PC-9 (cell line): ENCODE results near the gene RNF7.

Experiments used
- CTCF ChIP-seq: fragments of 200-600 bp; sonication (generic); conservative IDR thresholded peaks from 2 replicates; pipeline ENCODE4 v1.6.1; 2017; ENCODE audit warnings: mixed run types, antibody characterized with exemption, mild to moderate bottlenecking, moderate library complexity
- EZH2 ChIP-seq: fragments of 200-600 bp; sonication (generic); IDR thresholded peaks from 2 replicates; pipeline ENCODE4 v1.8.0; 2017; ENCODE audit warnings: antibody characterized with exemption, low read depth

- TF ChIP-seq CTCF (no peak), EZH2 (no peak)
Measured at GRCh38 chr3:141728355-141728892, 9.7 kb upstream of the RNF7 start.
